Ammon's horn (tissue), 1 donor: ENCODE results near the gene TBC1D30.
"Not testable (repeated sequence)": the region's sequence is repeated elsewhere in the genome, so short reads cannot be mapped to it uniquely, and the experiment has no call there.

Experiments used
- DNase-seq: peaks from one replicate; pipeline ENCODE4 v3.0.0-alpha.2; 2016; ENCODE audit warnings: low spot score

The TBC1D30 gene

GRCh38 chr12:64824500-64825142 lies at the start of gene TBC1D30:
TBC1D30 (plus strand) TSS chr12:64824647; CDS start chr12:64824880, 233 bp downstream.
- peak; percentile 58 for DNase-seq

GRCh38 chr12:64775147-64775736 lies 49.2 kb upstream of the TBC1D30 start:
- not testable (repeated sequence) for DNase-seq

- DNase-seq = no peak
These were observed 45.0 kb upstream of the TBC1D30 start for GRCh38 chr12:64779354-64779974.

GRCh38 chr12:64780132-64780530 lies 44.3 kb upstream of the TBC1D30 start:
- no peak for DNase-seq

- no peak for DNase-seq
These were observed 43.7 kb upstream of the TBC1D30 start for GRCh38 chr12:64780531-64781279.

- DNase-seq = no peak
These were observed 42.9 kb upstream of the TBC1D30 start for GRCh38 chr12:64781280-64782190.

- no peak for DNase-seq
These were observed 42.1 kb upstream of the TBC1D30 start for GRCh38 chr12:64782191-64782876.

GRCh38 chr12:64785838-64786237 lies 38.6 kb upstream of the TBC1D30 start:
- no peak for DNase-seq

GRCh38 chr12:64790166-64790565 lies 34.3 kb upstream of the TBC1D30 start:
- DNase-seq = no peak

GRCh38 chr12:64791036-64791435 lies 33.4 kb upstream of the TBC1D30 start:
- no peak for DNase-seq

GRCh38 chr12:64792128-64792527 lies 32.3 kb upstream of the TBC1D30 start:
- DNase-seq = no peak

- no peak for DNase-seq
These were observed 30.8 kb upstream of the TBC1D30 start for GRCh38 chr12:64793610-64794009.

GRCh38 chr12:64794305-64794704 lies 30.1 kb upstream of the TBC1D30 start:
- DNase-seq = no peak

- peak; percentile 86 for DNase-seq
These were observed 28.1 kb upstream of the TBC1D30 start for GRCh38 chr12:64796205-64796845.

GRCh38 chr12:64797156-64797555 lies 27.3 kb upstream of the TBC1D30 start:
- no peak for DNase-seq

- DNase-seq = no peak
These were observed 26.3 kb upstream of the TBC1D30 start for GRCh38 chr12:64798165-64798564.

GRCh38 chr12:64800640-64801039 lies 23.8 kb upstream of the TBC1D30 start:
- no peak for DNase-seq

- DNase-seq = no peak
These were observed 23.1 kb upstream of the TBC1D30 start for GRCh38 chr12:64801381-64801780.

GRCh38 chr12:64802180-64802775 lies 22.2 kb upstream of the TBC1D30 start:
- peak; percentile 54 for DNase-seq

GRCh38 chr12:64806173-64806572 lies 18.3 kb upstream of the TBC1D30 start:
- no peak for DNase-seq
